Measurements from ENCODE around the gene INPP5A. TPM values are rescaled to one million over a fixed set of nuclear protein-coding genes. Genes with fewer than 3 reads are reported as not detected.

The INPP5A gene
- total and polyA plus RNA-seq, 2 of the 13 experiments (the other 11 are each of a cell fraction or from before 2014, with no cell fraction given), result 17.5 to 37.9 TPM

DNA sequence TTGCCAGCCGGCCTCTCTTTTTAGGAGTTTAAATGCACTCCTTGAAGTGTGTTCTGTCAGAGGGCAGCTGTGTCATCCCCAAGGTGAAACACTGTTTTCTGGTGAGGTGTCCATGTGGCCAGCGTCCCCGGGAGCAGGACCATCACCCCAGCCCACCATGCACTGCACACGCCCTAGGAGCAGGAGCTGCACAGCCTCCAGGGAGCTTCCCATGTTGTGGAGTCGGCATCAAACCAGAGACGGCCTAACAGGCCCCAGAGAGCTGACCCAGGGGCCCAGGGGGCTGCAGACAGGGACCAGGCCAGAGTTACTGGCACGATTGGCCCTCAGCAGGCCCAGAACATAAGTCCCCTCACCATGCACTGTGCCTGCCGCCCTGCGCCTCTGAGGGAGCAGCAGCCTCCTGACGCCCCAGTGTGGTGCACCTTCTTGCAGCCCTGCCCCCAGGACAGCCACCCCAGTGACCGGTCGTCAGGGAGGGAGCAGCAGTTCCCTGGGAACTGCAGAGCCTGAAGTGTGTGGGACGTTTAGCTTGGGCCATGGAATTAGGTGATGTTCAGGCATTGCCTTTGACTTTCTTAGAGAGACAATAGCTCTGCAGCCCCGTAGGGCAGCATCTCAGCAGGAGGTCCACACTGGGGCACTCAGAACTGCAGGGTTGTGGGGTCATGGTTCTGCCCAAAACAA lies 150.4 kb downstream of the INPP5A start:
- no peak overlapping the region for H3K27ac ChIP-seq (ENCODE audit: extremely low read length, insufficient read depth, low read length)
- in situ Hi-C loops (cut with HindIII; ENCODE audit: extremely low pct_ligation_motif_present, low pct_unique_long_range_greater_than_20kb) (no loop called here), intact Hi-C loops (cut with micrococcal nuclease; ENCODE audit: unreplicated experiment) (no loop called here)
- no peaks in the 10 kb centered on the region for H3K27me3 ChIP-seq (ENCODE audit: control insufficient read depth in 1 of 2, insufficient read depth in 2 of 2, low read length in 2 of 2)
- no peaks in the 10 kb centered on the region for H3K9me3 ChIP-seq (ENCODE audit: low read length)
- H3K36me3 ChIP-seq (replicated peaks in 1 of 2; ENCODE audit: control insufficient read depth in 1 of 2, insufficient read depth in 2 of 2, low read length in 2 of 2), result peaks cover 0 to 4% of the 10 kb centered on the region in 2 experiments; a peak in 1 of 5 replicates
- DNase-seq (ENCODE audit: low spot score), result no peak
- ChIA-PET POLR2A (no interaction called here), CTCF (ENCODE audit: low intra/inter-chr PET ratio, low total read pairs) (no interaction called here)
- no peak for FAIRE-seq
- no peak overlapping the region for H3K4me2 ChIP-seq (ENCODE audit: low read depth, low read length)
- 100% methylated on average over 3 of the region's 14 CpGs for WGBS (ENCODE audit: low lambda C conversion rate)
- H2AFZ ChIP-seq (ENCODE audit: low read length), result no peak overlapping the region
- no peak overlapping the region for H3K4me3 ChIP-seq (replicated peaks in 1 of 3; ENCODE audit: insufficient read depth in 1 of 3, low read depth in 2 of 3, low read length in 3 of 3)
- ATAC-seq, result no peak
- BruUV-seq (replicated peaks), result no TSS peak
- peaks cover 24% of the 10 kb centered on the region for H3K4me1 ChIP-seq (ENCODE audit: insufficient read depth, low read length)
- TF ChIP-seq CHD4 (IDR thresholded peaks at IDR 0.05; ENCODE audit: borderline replicate concordance, low read length), result no peak
- TF ChIP-seq ZNF34 (CRISPR knock-in tag; IDR thresholded peaks at IDR 0.05; ENCODE audit: borderline replicate concordance), result no peak
- no peak for TF ChIP-seq ZBTB25 (CRISPR knock-in tag; IDR thresholded peaks at IDR 0.05)
- no peak for TF ChIP-seq HCFC1 (IDR thresholded peaks at IDR 0.05; ENCODE audit: low read depth, low read length)
- no peak for TF ChIP-seq ZNF709 (CRISPR knock-in tag; IDR thresholded peaks at IDR 0.05)
- no peak for TF ChIP-seq NR3C1 (CRISPR knock-in tag; IDR thresholded peaks at IDR 0.05)
- TF ChIP-seq MEIS1 (CRISPR knock-in tag; IDR thresholded peaks at IDR 0.05; ENCODE audit: borderline replicate concordance), result no peak
- TF ChIP-seq ZNF160 (CRISPR knock-in tag; IDR thresholded peaks at IDR 0.05), result no peak
- no peaks in the 10 kb centered on the region for H4K20me1 ChIP-seq (ENCODE audit: insufficient read depth, low read length)
- H3K79me2 ChIP-seq (ENCODE audit: insufficient read depth, low read length), result no peaks in the 10 kb centered on the region
- no peak overlapping the region for H3K9ac ChIP-seq (ENCODE audit: insufficient read depth, low read depth, low read length)

Data from HepG2 (cell line).